Psoas muscle (tissue), 8 donors: ENCODE measurements around the gene SPAG5. TPM values are rescaled to one million over a fixed set of nuclear protein-coding genes. Genes with fewer than 3 reads are reported as not detected.

Source experiments
- ATAC-seq, 4 donors: fragments of 200-7000 bp; cut with Tn5 transposase; one replicate each; pipeline ENCODE4 v1.9.1; 2020; ENCODE audit warnings: moderate library complexity in 3 of 4, mild to moderate bottlenecking in 2 of 4
- DNase-seq, 2 donors: peaks; one replicate each; pipeline ENCODE4 v3.0.0-alpha.2; 2020
- H3K27ac ChIP-seq: fragments of 200-600 bp; one replicate; pipeline ENCODE4 v1.8.0; 2022
- H3K27me3 ChIP-seq, 3 donors: fragments of 200-600 bp in 1 of 3; one replicate each; pipeline versions ENCODE4 v1.6.1 to v1.8.0; 2013 to 2022; ENCODE audit warnings: low read length in 2 of 3, mild to moderate bottlenecking in 2 of 3, moderate library complexity in 1 of 3; ENCODE audit not compliant: insufficient read depth in 3 of 3
- H3K36me3 ChIP-seq, 2 donors: fragments of 200-600 bp in 1 of 2; one replicate each; pipeline versions ENCODE4 v1.6.1 to v1.8.0; 2013 to 2022; ENCODE audit warnings: low read depth in 1 of 2, mild to moderate bottlenecking in 1 of 2, moderate library complexity in 1 of 2; ENCODE audit not compliant: insufficient read depth in 1 of 2
- H3K4me1 ChIP-seq: fragments of 200-600 bp; one replicate; pipeline ENCODE4 v1.8.0; 2022
- H3K4me3 ChIP-seq: fragments of 200-600 bp; one replicate; pipeline ENCODE4 v1.8.0; 2022; ENCODE audit warnings: mild to moderate bottlenecking
- H3K9me3 ChIP-seq: fragments of 200-600 bp; one replicate; pipeline ENCODE4 v1.8.0; 2022
- CTCF ChIP-seq: fragments of 200-600 bp; IDR thresholded peaks from one replicate; pipeline ENCODE4 v1.8.0; 2022; ENCODE audit warnings: antibody characterized with exemption
- WGBS, 3 donors: extraction: QIAGEN DNeasy Blood & Tissue Kit; methylation state at CpG; one replicate each; pipeline versions ENCODE4 v1.1.6 to v1.1.7; 2013; 5-methylcytosine and 5-hydroxymethylcytosine counted together
- intact Hi-C, 2 donors: fragments of 100-400 bp; cut with DNase I; formaldehyde crosslinking; loops; one replicate each; pipeline versions ENCODE4 v1.11.0 to v1.14.2; 2022
- polyA plus RNA-seq, 3 donors: library from polyadenylated mRNA; stranded (reverse); fragments of 200-250 nt; gene quantifications; one replicate each; pipeline ENCODE4 v1.2.3, GENCODE V29; 2013
- total RNA-seq, 4 donors: library from RNA; stranded (reverse); fragmentation: NEBNext Ultra II Directional in 2 of 4; extraction: Animal tissue kit (Norgen Biotek cat#: 25700) in 2 of 4; gene quantifications; one replicate each; pipeline versions ENCODE4 v1.2.1 to v1.2.4, GENCODE V29; 2021 to 2023
- donor health status: healthy with polysubstance abuse.
- donor health status: DM: no; HTN: no; CAD: no; lungs with moderate emphysema.
- donor health status: Bipolar disorder and iron deficiency.
- donor health status: healthy.
- donor health status: DM: yes; HTN: yes; CAD: no.
- donor health status: DM: no; HTN: no; CAD: no.
- donor health status: DM: no; HTN: no; CAD: no.
- donor health status: DM: yes; HTN: yes; CAD: no.

SPAG5 gene
- total and polyA plus RNA-seq, 7 donors, result 0.15 to 2.4 (median 1.1) TPM

GRCh38 chr17:28572259-28573039 lies 26.4 kb downstream of the SPAG5 start:
- 69 to 77% (median 71%) methylated on average over 5 of the region's 5 CpGs for WGBS, 3 donors
- Histone ChIP-seq H3K4me1 (peaks cover 18% of the 10 kb centered on the region), H3K27ac (peak overlapping the region; percentile 82), H3K36me3 (peaks cover 0 to 18% of the 10 kb centered on the region in 2 donors), H3K4me3 (peak overlapping the region; percentile 75), H3K9me3 (no peaks in the 10 kb centered on the region), H3K27me3 (no peaks in the 10 kb centered on the region)
- intact Hi-C loops, result no loop called here
- no peak for TF ChIP-seq CTCF
- no peak for ATAC-seq
- DNase-seq, result no peak

- peak within 1 kb of the TSS; percentile 75 for H3K4me3 ChIP-seq
- H3K36me3 ChIP-seq, result peaks cover 0 to 27% of the 10 kb centered on the region in 2 donors
- H3K27me3 ChIP-seq, result no peaks in the 10 kb centered on the region
- no peak for TF ChIP-seq CTCF
- DNase-seq (peak; percentile 95 to 97), ATAC-seq (peak; percentile 98 to 99 (median 99))
- intact Hi-C loops, result no loop called here
- H3K4me1 ChIP-seq, result peaks cover 18% of the 10 kb centered on the region
- no peaks in the 10 kb centered on the region for H3K9me3 ChIP-seq
- H3K27ac ChIP-seq, result peak within 1 kb of the TSS; percentile 82
- whole genome bisulfite sequencing, 3 donors, result 0 to 1% (median 0%) methylated on average over 39 to 49 of the region's 49 CpGs
Measured at GRCh38 chr17:28571361-28572122, 27.3 kb downstream of the SPAG5 start, which contains the start of gene PIGS. Gene PIGS (minus strand): TSS chr17:28571524. CDS start chr17:28571496, 28 bp downstream.

- H3K4me3 ChIP-seq, result peak overlapping the region; percentile 75
- intact Hi-C loops, result no loop called here
- ATAC-seq (peak; percentile 29 to 59 (median 42)), DNase-seq (no peak)
- H3K27me3 ChIP-seq, result no peaks in the 10 kb centered on the region
- WGBS, 3 donors, result 0 to 1% (median 1%) methylated on average over 25 to 39 of the region's 39 CpGs
- TF ChIP-seq CTCF, result no peak
- H3K9me3 ChIP-seq, result no peaks in the 10 kb centered on the region
- H3K4me1 ChIP-seq, result peaks cover 18% of the 10 kb centered on the region
- H3K27ac ChIP-seq, result peak overlapping the region; percentile 82
- peaks cover 0 to 28% of the 10 kb centered on the region in 2 donors for H3K36me3 ChIP-seq
Measured at GRCh38 chr17:28570716-28571360, 28.0 kb downstream of the SPAG5 start.

GRCh38 chr17:28569446-28569845 lies 29.4 kb downstream of the SPAG5 start:
- H3K4me3 ChIP-seq, result no peak overlapping the region
- ATAC-seq (no peak), DNase-seq (no peak)
- H3K27ac ChIP-seq, result no peak overlapping the region
- peaks cover 18% of the 10 kb centered on the region for H3K4me1 ChIP-seq
- H3K9me3 ChIP-seq, result no peaks in the 10 kb centered on the region
- TF ChIP-seq CTCF, result no peak
- peaks cover 0 to 35% of the 10 kb centered on the region in 2 donors for H3K36me3 ChIP-seq
- intact Hi-C loops, result no loop called here
- H3K27me3 ChIP-seq, result no peaks in the 10 kb centered on the region
- 92 to 100% (median 96%) methylated on average over 1 of the region's 1 CpG for WGBS, 3 donors
